Raji (cell line): ENCODE data around the gene AP3B2.

Source experiments
- POLR2A ChIP-seq: IDR thresholded peaks from 2 replicates; pipeline ENCODE4 v1.6.1; 2011; ENCODE audit warnings: low read depth, low read length, control low read depth; ENCODE audit not compliant: insufficient read depth

AP3B2 gene

DNA sequence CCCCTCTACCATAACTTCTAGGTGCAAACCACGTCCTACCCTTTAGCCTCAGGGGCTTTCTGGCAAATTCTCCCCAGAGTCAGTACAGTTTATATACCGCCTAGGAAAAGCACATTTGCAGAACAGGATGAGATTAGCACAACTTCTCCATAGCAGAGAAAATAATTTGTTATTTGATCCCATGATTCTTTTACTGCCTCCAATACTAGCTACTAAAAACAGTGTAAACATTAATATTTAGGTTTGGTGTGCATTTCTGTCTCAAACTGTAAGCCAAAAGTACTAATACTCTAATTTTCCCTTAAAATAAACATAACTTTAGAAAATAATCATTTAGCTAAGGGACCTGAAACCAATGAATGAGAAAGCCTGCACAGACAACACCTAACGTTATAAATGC lies 67.0 kb downstream of the AP3B2 start:
- TF ChIP-seq POLR2A: no peak

DNA sequence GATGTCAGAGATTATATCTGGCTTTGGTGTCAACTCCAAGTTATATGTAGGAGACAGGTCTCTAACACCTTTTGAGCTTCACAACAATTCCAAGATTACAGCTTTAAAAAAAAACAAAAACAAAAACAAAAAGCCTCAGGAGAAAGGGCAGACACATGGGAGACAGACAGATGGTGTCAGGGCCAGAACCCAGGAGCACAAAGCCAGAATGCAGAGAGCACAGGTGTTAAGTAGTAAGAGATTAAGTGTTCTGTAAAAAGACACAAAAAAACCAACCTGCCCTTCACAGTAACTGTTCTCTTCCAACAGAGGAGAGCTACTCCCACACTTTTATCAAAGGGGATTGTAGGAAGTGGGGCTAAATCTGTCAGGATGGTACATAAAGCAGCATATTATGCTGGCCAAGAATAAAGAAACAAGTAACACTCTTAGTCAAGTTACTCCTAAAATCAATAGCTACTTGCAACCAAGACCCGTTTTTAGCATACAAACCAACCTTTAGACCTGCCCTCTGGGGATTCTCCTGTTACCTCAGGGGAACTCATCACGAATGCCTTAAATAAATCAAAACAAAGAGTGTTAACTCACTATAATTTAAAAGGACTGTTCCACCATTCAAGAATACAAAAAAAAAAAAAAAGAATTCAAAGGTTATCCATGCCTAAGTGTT lies 68.4 kb downstream of the AP3B2 start:
- no peak for TF ChIP-seq POLR2A

GRCh38 chr15:82640672-82641071 lies 69.0 kb downstream of the AP3B2 start:
- TF ChIP-seq POLR2A: no peak

DNA sequence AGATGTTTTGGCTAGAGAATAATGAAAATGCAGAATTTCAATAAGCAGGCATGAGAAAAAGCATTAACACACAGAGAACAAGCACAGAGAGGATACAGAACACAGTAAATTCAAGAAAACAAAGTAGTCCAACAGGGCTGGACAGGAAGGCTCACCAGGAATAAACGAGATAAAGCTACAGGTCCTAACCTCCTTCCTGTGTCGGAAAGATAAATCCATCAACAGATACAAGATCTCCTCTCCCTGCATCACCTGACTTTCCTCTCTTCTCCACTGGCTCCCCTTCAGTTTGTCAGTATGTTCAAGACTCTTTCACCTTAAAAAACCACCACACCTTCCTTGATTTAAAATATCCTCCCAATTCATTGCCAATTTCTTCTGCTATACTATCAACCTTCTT lies 73.9 kb downstream of the AP3B2 start:
- no peak for TF ChIP-seq POLR2A

GRCh38 chr15:82630033-82630432 lies 79.6 kb downstream of the AP3B2 start:
- no peak for TF ChIP-seq POLR2A

- TF ChIP-seq POLR2A: no peak
Observed at GRCh38 chr15:82625136-82625535, 84.5 kb downstream of the AP3B2 start.

DNA sequence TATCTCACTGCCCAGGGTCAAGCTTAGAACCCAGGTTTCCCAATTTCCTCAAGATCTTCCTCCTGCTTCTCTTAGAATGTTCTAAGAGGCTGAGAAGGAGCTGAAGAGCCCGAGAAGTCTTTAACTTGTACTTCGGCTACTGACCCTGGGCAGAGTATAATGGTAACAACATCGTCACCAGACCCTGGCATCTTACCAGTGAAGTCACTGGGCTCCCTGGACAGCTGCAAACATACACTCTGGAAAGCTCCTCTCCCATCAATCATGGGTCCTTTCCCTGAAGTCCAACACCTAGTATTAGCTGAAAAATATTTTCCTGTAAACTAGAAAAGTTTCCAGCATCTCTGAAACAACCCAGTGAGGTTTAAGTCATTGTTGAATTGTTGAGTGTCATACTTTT lies 85.2 kb downstream of the AP3B2 start:
- TF ChIP-seq POLR2A: no peak

DNA sequence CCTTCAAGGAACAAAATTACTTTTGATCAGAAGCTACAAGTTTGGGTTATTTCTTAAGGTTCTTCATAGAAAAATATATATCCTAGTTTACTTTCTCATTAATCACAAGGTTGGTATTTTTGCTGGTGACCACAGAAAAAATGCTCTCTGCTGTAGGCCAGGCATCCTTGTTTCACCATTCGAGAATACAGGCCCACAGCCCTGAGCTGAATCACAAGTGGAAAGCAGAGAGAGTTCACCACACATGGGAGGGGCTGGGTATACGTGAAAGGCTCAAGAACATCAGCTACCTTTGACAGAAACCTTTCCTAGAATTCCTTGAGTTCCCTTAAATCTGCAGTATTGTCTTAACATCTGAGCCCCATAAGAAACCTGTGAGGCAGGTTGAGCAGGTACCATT lies 85.7 kb downstream of the AP3B2 start:
- TF ChIP-seq POLR2A: no peak

GRCh38 chr15:82621970-82622369 lies 87.7 kb downstream of the AP3B2 start:
- TF ChIP-seq POLR2A: no peak

DNA sequence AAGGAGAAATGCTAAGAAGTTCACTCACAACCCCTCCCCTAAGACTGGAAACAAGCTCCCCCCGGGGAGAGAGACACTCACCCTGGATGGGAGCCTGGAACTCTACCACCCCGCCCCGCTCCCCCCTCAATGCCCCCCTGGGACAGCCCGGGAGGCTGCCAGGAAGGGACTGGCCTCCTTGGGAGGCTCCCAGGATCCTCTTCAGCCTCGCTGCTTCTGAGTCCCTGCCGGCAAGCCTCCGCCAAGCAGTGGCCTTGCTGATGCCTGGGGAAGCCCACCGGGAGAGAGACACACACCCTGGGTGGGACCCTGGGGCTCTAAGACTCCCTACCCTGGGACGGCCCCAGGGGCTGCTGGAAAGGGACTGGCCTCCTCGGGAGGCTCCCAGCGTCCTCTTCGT lies 95.9 kb downstream of the AP3B2 start:
- TF ChIP-seq POLR2A: no peak

- TF ChIP-seq POLR2A: no peak
Observed at GRCh38 chr15:82611348-82611747, 98.3 kb downstream of the AP3B2 start.
